A549 (cell line): ENCODE results near the gene CCNYL1. TPM values are rescaled to one million over a fixed set of nuclear protein-coding genes. Genes with fewer than 3 reads are reported as not detected.

Experiments used
- ATAC-seq, 2 experiments: fragments of 200-7000 bp in 1 of 2; fragments of >200 bp in 1 of 2; cut with Nextera tagmentation in 1 of 2; cut with Tn5 transposase in 1 of 2; 3 replicates each; pipeline versions ENCODE4 v1.8.0 to v1.9.1; 2018 to 2020; ENCODE audit warnings: mild to moderate bottlenecking in 1 of 2, moderate library complexity in 1 of 2
- CTCF ChIA-PET: fragments of 300-600 bp; sonication (Branson Sonifier 250); formaldehyde crosslinking; extraction: SDS; loops from one replicate; lab custom pipeline; 2021; ENCODE audit warnings: antibody characterized with exemption, inconsistent platforms; lab: Yijun Ruan, JAX
- POLR2A ChIA-PET: fragments of 350-600 bp; formaldehyde crosslinking; extraction: SDS; loops from one replicate; lab custom pipeline; 2021; ENCODE audit warnings: antibody characterized with exemption, inconsistent platforms; lab: Yijun Ruan, JAX
- DNase-seq, 2 experiments: peaks; one replicate each; pipeline versions ENCODE4 v3.0.0 to v3.0.0-alpha.2; 2011 to 2016; ENCODE audit warnings: low read depth in 1 of 2, low spot score in 1 of 2
- FAIRE-seq: peaks from 2 replicates; lab custom pipeline; 2011; peaks lifted over from hg19 to GRCh38; lab: Jason Lieb, UNC
- H3K27ac ChIP-seq, 2 experiments: fragments of >200 bp; sonication (Bioruptor Twin); formaldehyde crosslinking; 3 replicates each; pipeline ENCODE4 v1.5.1; 2016 to 2017
- H3K4me1 ChIP-seq: fragments of >200 bp; sonication (Bioruptor Twin); formaldehyde crosslinking; 3 replicates; pipeline ENCODE4 v1.6.1; 2016
- H3K4me2 ChIP-seq: fragments of >200 bp; sonication (Bioruptor Twin); formaldehyde crosslinking; 3 replicates; pipeline ENCODE4 v1.6.1; 2016
- H3K4me3 ChIP-seq: fragments of >200 bp; sonication (Bioruptor Twin); formaldehyde crosslinking; 3 replicates; pipeline ENCODE4 v1.5.1; 2016
- H3K9me3 ChIP-seq: fragments of >200 bp; sonication (Bioruptor Twin); formaldehyde crosslinking; 3 replicates; pipeline ENCODE4 v1.6.1; 2016
- CBX2 ChIP-seq: fragments of 200-600 bp; sonication (generic); IDR thresholded peaks from 2 replicates; pipeline ENCODE4 v1.6.1; 2016; ENCODE audit warnings: low read depth, mild to moderate bottlenecking, borderline replicate concordance
- CBX8 ChIP-seq: fragments of 200-600 bp; sonication (generic); IDR thresholded peaks from 2 replicates; pipeline ENCODE4 v1.6.1; 2016
- CEBPB ChIP-seq, 2 experiments: fragments of >200 bp in 1 of 2; sonication (Bioruptor Twin) in 1 of 2; formaldehyde crosslinking in 1 of 2; IDR thresholded peaks; 2 replicates each; pipeline ENCODE4 v1.6.1; 2012 to 2016
- CHD2 ChIP-seq: fragments of 150-350 bp; IDR thresholded peaks from 2 replicates; pipeline ENCODE4 v1.6.1; 2014; ENCODE audit warnings: low read length; ENCODE audit not compliant: partially characterized antibody
- CHD4 ChIP-seq: fragments of 200-600 bp; sonication (generic); IDR thresholded peaks from 2 replicates; pipeline ENCODE4 v1.6.1; 2016; ENCODE audit warnings: antibody characterized with exemption, mild to moderate bottlenecking, borderline replicate concordance
- CTCF ChIP-seq: fragments of >200 bp; sonication (Bioruptor Twin); formaldehyde crosslinking; IDR thresholded peaks from 3 replicates; pipeline ENCODE4 v1.5.1; 2016
- E2F6 ChIP-seq: IDR thresholded peaks from 2 replicates; pipeline ENCODE4 v1.6.1; 2012; ENCODE audit warnings: low read depth, borderline replicate concordance
- ESRRA ChIP-seq: fragments of 150-350 bp; IDR thresholded peaks from 2 replicates; pipeline ENCODE4 v1.6.1; 2014; ENCODE audit warnings: mild to moderate bottlenecking, low read length, borderline replicate concordance
- FOSL2 ChIP-seq, 2 experiments: fragments of 450-650 bp in 1 of 2; fragments of >200 bp in 1 of 2; sonication (Bioruptor Twin) in 1 of 2; formaldehyde crosslinking; IDR thresholded peaks; 2 replicates each; pipeline versions ENCODE4 v1.5.0 to v1.6.1; 2016 to 2020; ENCODE audit warnings: mild to moderate bottlenecking in 1 of 2, moderate library complexity in 1 of 2
- GATA3 ChIP-seq: IDR thresholded peaks from 2 replicates; pipeline ENCODE4 v1.6.1; 2012; ENCODE audit warnings: borderline replicate concordance
- HEYL ChIP-seq: fragments of 250-450 bp; sonication (Bioruptor Pico); IDR thresholded peaks from 2 replicates; pipeline ENCODE4 v1.8.0; 2021; ENCODE audit warnings: mild to moderate bottlenecking, moderate library complexity
- HOXA7 ChIP-seq: fragments of 250-450 bp; sonication (Bioruptor Pico); IDR thresholded peaks from 2 replicates; pipeline ENCODE4 v1.5.0; 2020; ENCODE audit warnings: mild to moderate bottlenecking, moderate library complexity
- HOXB13 ChIP-seq: fragments of 250-450 bp; sonication (Bioruptor Pico); IDR thresholded peaks from 2 replicates; pipeline ENCODE4 v1.5.0; 2020; ENCODE audit warnings: low read depth, mild to moderate bottlenecking, moderate library complexity
- JUNB ChIP-seq: fragments of >200 bp; sonication (Bioruptor Twin); formaldehyde crosslinking; IDR thresholded peaks from 2 replicates; pipeline ENCODE4 v1.6.1; 2016
- KDM5A ChIP-seq: fragments of 200-600 bp; sonication (generic); IDR thresholded peaks from 2 replicates; pipeline ENCODE4 v1.6.1; 2016; ENCODE audit warnings: antibody characterized with exemption, mild to moderate bottlenecking
- NFE2L2 ChIP-seq: fragments of 150-350 bp; conservative IDR thresholded peaks from 2 replicates; pipeline ENCODE4 v1.6.1; 2014; ENCODE audit warnings: low read length
- PBX3 ChIP-seq: IDR thresholded peaks from 2 replicates; pipeline ENCODE4 v1.6.1; 2012
- PHF8 ChIP-seq: fragments of 200-600 bp; sonication (generic); IDR thresholded peaks from 2 replicates; pipeline ENCODE4 v1.6.1; 2016; ENCODE audit warnings: low read depth, mild to moderate bottlenecking, antibody characterized with exemption, moderate library complexity, borderline replicate concordance
- RAD21 ChIP-seq, 2 experiments: fragments of >200 bp in 1 of 2; sonication (Bioruptor Twin) in 1 of 2; formaldehyde crosslinking in 1 of 2; IDR thresholded peaks in 1 of 2; conservative IDR thresholded peaks in 1 of 2; 2 replicates in 1 of 2; 3 replicates in 1 of 2; pipeline ENCODE4 v1.6.1; 2012 to 2018; ENCODE audit warnings: inconsistent platforms in 1 of 2
- RARB ChIP-seq: fragments of 250-450 bp; sonication (Bioruptor Pico); IDR thresholded peaks from 2 replicates; pipeline ENCODE4 v1.8.0; 2021; ENCODE audit warnings: mild to moderate bottlenecking, moderate library complexity
- RCOR1 ChIP-seq: fragments of 150-350 bp; IDR thresholded peaks from 2 replicates; pipeline ENCODE4 v1.6.1; 2014; ENCODE audit warnings: antibody characterized with exemption, low read length, low read depth
- RNF2 ChIP-seq: fragments of 200-600 bp; sonication (generic); IDR thresholded peaks from 2 replicates; pipeline ENCODE4 v1.6.1; 2016; ENCODE audit warnings: low read depth, mild to moderate bottlenecking, antibody characterized with exemption, moderate library complexity, borderline replicate concordance
- ZFP36 ChIP-seq: fragments of 450-650 bp; IDR thresholded peaks from 2 replicates; pipeline ENCODE4 v1.6.1; 2014; ENCODE audit warnings: borderline replicate concordance; ENCODE audit not compliant: partially characterized antibody
- WGBS: methylation state at CpG from one replicate; pipeline ENCODE4 v1.1.6; 2017; ENCODE audit errors: missing lambda C conversion rate; 5-methylcytosine and 5-hydroxymethylcytosine counted together
- polyA plus RNA-seq, 4 experiments: library from polyadenylated mRNA; depleted of rRNA in 3 of 4; stranded (reverse); fragments of >200 nt; fragmentation: RNase III in 1 of 4; extraction: RNeasy Plus Mini Kit Qiagen cat#74134 plus additional on column Dnase treatment in 1 of 4; gene quantifications; 2 replicates in 3 of 4; 3 replicates in 1 of 4; pipeline ENCODE4 v1.2.3, GENCODE V29; 2011 to 2017
- TF ChIP-seq, protein P1 (sequence below): fragments of 450-650 bp; IDR thresholded peaks from 2 replicates; pipeline ENCODE4 v1.6.1; 2014; ENCODE audit warnings: antibody characterized with exemption

The CCNYL1 gene
- polyA plus RNA-seq, 2 of the 4 experiments (the other 2 are of a cell fraction), result 16.9 to 31.6 TPM

DNA sequence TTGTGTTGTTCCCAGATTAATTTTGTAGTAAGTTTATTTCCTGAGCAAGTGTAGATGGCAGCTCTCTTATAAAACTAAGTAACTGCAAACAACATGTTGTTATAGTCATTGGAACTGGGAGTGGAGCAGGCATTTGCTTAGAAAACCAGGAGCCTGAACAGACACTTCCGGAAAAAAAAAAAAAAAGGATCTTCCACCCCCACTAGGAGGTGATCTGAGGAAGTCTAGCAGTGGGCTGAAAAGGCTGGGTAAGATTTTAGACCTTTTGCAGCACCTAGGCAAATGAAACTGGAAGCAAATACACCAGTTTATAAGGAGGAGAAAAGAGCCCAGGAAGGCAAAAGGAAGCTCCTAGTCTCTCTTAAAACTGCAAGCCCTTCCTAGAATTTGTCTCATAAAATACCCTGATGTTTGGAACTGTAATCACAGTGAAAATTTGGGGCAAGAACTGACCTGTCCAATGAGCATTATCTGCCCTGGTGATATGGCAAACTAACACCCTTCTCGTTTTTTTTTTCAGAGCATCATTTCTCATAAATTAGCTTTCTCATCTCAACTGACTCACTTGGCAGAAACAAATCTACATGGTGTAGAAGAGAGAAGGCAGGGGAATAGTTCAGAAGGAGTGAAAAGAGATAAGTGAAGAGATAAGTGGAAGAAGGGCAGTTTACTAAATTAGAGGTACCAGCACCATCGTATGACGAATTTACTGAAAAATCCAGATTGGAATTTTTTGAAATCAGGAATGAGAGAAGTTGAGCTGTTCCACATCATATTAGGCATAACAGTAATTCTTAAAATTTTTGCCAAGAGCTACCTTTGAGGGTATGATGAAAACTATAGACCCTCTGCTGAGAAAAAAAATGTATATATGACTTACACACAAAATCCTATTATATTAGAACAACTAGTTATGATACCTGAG lies 4.2 kb upstream of the CCNYL1 start:
- CTCF ChIA-PET, result interaction anchor here (0.7 to 7.5 kb wide), 11 partner anchors 9 to 924 kb away, joined by 3 to 66 read pairs (median 3); partner anchors contain the start of genes CREB1 and METTL21A
- POLR2A ChIA-PET, result interaction anchor here (0.6 kb wide), 1 partner anchor 41 kb away, joined by 6 read pairs; no protein-coding TSS in a partner anchor
- 54% methylated on average over 4 of the region's 4 CpGs for WGBS

DNA sequence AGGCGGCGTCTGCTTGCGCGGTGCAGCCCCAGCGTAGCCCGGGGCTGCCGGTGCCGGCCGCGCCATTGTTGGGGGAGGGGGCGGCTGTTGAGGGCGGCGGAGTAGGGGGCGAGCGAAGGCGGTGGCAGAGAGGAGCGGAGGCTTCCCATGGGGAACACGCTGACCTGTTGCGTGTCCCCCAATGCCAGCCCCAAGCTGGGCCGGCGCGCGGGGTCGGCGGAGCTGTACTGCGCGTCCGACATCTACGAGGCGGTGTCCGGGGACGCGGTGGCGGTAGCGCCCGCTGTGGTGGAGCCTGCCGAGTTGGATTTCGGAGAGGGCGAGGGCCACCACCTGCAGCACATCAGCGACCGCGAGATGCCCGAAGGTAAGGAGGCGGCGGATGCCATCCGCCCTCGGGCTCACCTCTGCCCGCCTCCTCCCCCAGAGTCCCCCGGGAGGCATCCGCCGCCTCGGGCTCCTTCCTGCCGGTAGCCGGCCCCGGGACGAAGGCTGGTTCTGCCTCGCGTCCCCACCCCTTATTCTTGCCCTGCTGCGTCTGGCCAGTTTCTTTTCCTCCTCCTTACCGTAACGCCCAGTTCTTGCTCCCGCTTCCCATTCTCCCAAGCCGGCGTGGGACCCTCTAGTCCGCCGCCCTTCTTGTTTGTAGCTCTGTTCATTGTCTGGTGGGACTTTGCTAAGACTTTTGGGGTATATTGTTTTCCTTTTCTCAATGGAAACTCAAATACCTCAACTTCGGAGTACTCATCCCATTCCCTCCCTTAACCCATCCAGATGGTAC lies 500 bp downstream of the CCNYL1 start:
- no peak for FAIRE-seq
- Histone ChIP-seq H3K4me1 (peaks cover 27% of the 10 kb centered on the region), H3K9me3 (no peaks in the 10 kb centered on the region), H3K4me3 (peak overlapping the region; percentile 85), H3K4me2 (peak overlapping the region; percentile 86), H3K27ac (peak overlapping the region; percentile 84 to 94)
- ChIA-PET POLR2A (interaction anchor here (0.7 to 2.3 kb wide), 20 partner anchors 9 to 182 kb away, joined by 3 to 49 read pairs (median 6); partner anchors contain the start of genes CREB1 and METTL21A), CTCF (interaction anchor here (0.6 to 7.5 kb wide), 5 partner anchors 18 to 360 kb away, joined by 3 to 66 read pairs (median 4); partner anchors contain the start of gene METTL21A)
- WGBS, result 1% methylated on average over 19 of the region's 67 CpGs
- peak in 1 of 2 experiments; percentile 50 for DNase-seq
- peak; percentile 26 to 60 for ATAC-seq
- TF ChIP-seq PHF8 (peak; percentile 61; the same call in 1 of the 2 replicates), HOXB13 (CRISPR knock-in tag) (no peak), RAD21 (conservative IDR thresholded peaks at IDR 0.05 in 1 of 2, IDR thresholded peaks at IDR 0.05 in 1 of 2) (peak in 1 of 2 experiments; percentile 15; a peak in 2 of 5 replicates), ESRRA (no peak)

More for the DNA sequence above, 4.2 kb upstream of the CCNYL1 start:
- FAIRE-seq, result no peak
- TF ChIP-seq NFE2L2, result no peak
- no peak for TF ChIP-seq E2F6
- TF ChIP-seq RARB (CRISPR knock-in tag), result no peak
- TF ChIP-seq GATA3, result no peak
- no peak for ATAC-seq
- Histone ChIP-seq H3K4me3 (no peak overlapping the region), H3K27ac (peak overlapping the region; percentile 44 to 46; a peak in 5 of 6 replicates), H3K4me1 (peaks cover 17% of the 10 kb centered on the region), H3K9me3 (no peaks in the 10 kb centered on the region), H3K4me2 (peak overlapping the region; percentile 53)
- DNase-seq, result no peak

DNA sequence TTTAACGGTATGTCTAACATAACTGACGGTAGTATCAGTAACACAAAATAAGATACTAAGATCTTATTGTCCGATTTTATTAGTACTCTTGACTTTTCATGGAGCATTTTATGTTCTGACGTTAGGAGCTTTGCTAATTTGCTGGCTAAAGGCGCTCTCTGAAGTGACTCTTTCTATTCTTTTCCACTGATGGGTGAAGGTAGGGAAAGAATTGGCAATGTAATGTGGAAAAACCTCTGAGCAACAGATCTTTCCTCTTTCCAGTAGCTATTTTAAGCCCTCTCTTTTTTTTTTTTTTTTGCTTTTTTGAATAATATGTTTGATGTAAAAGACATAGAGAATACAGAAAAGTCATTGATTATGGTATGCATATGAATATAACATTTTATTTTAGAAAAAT lies 4.6 kb downstream of the CCNYL1 start:
- Histone ChIP-seq H3K4me1 (peaks cover 48% of the 10 kb centered on the region), H3K9me3 (no peaks in the 10 kb centered on the region), H3K27ac (no peak overlapping the region), H3K4me3 (no peak overlapping the region), H3K4me2 (no peak overlapping the region)
- no peak for FAIRE-seq
- ATAC-seq, result no peak
- ChIA-PET POLR2A (no interaction called here), CTCF (interaction anchor here (0.7 to 9.7 kb wide), 5 partner anchors 9 to 262 kb away, joined by 3 to 54 read pairs (median 7); partner anchors contain the start of gene METTL21A)
- no peak for DNase-seq
- 93% methylated on average over 5 of the region's 5 CpGs for WGBS
- TF ChIP-seq ZFP36, result no peak
- TF ChIP-seq CTCF, result no peak
- no peak for TF ChIP-seq CBX8
- no peak for TF ChIP-seq CHD4
- TF ChIP-seq FOSL2 (IDR thresholded peaks at IDR 0.05), result no peak
- no peak for TF ChIP-seq FOSL2 (CRISPR knock-in tag; IDR thresholded peaks at IDR 0.05)
- no peak for TF ChIP-seq RNF2
- TF ChIP-seq PBX3, result no peak
- TF ChIP-seq HOXA7 (CRISPR knock-in tag), result no peak
- no peak for TF ChIP-seq CHD2
- TF ChIP-seq CEBPB (IDR thresholded peaks at IDR 0.05), result no peak
- TF ChIP-seq JUNB, result no peak
- TF ChIP-seq CBX2, result no peak
- TF ChIP-seq HEYL, result no peak
- TF ChIP-seq, protein P1, sequence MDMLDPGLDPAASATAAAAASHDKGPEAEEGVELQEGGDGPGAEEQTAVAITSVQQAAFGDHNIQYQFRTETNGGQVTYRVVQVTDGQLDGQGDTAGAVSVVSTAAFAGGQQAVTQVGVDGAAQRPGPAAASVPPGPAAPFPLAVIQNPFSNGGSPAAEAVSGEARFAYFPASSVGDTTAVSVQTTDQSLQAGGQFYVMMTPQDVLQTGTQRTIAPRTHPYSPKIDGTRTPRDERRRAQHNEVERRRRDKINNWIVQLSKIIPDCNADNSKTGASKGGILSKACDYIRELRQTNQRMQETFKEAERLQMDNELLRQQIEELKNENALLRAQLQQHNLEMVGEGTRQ, result no peak
- no peak for TF ChIP-seq KDM5A
- no peak for TF ChIP-seq RCOR1
